ENCODE measurements around the gene ORM2.

GRCh38 chr9:114342755-114343440 is 13.2 kb downstream of the ORM2 start:
- TF ChIP-seq, protein P1, sequence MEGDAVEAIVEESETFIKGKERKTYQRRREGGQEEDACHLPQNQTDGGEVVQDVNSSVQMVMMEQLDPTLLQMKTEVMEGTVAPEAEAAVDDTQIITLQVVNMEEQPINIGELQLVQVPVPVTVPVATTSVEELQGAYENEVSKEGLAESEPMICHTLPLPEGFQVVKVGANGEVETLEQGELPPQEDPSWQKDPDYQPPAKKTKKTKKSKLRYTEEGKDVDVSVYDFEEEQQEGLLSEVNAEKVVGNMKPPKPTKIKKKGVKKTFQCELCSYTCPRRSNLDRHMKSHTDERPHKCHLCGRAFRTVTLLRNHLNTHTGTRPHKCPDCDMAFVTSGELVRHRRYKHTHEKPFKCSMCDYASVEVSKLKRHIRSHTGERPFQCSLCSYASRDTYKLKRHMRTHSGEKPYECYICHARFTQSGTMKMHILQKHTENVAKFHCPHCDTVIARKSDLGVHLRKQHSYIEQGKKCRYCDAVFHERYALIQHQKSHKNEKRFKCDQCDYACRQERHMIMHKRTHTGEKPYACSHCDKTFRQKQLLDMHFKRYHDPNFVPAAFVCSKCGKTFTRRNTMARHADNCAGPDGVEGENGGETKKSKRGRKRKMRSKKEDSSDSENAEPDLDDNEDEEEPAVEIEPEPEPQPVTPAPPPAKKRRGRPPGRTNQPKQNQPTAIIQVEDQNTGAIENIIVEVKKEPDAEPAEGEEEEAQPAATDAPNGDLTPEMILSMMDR (IDR thresholded peaks at IDR 0.05): no peak
- no peak for TF ChIP-seq EZH2 (IDR thresholded peaks at IDR 0.05)

Measured in neural progenitor cell (in vitro differentiated cells).